B cell (primary cell): ENCODE measurements around the gene DDO. TPM values are rescaled to one million over a fixed set of nuclear protein-coding genes. Genes with fewer than 3 reads are reported as not detected.

Experiments used
- ATAC-seq: fragments of 200-7000 bp; cut with Tn5 transposase; one replicate; pipeline ENCODE4 v1.10.0; 2021; ENCODE audit warnings: low read depth, mild to moderate bottlenecking, moderate number of reproducible peaks, moderate library complexity
- CTCF ChIA-PET: fragments of 350-600 bp; sonication (Branson Sonifier 250); formaldehyde crosslinking; loops from one replicate; lab custom pipeline; 2021; ENCODE audit warnings: antibody characterized with exemption, inconsistent platforms; lab: Charles Lee
- POLR2A ChIA-PET: fragments of 350-600 bp; sonication (Branson Sonifier 250); formaldehyde crosslinking; loops from one replicate; lab custom pipeline; 2021; ENCODE audit warnings: antibody characterized with exemption; lab: Charles Lee
- DNase-seq: peaks from one replicate; pipeline ENCODE4 v3.0.0; 2013
- H2AFZ ChIP-seq: 2 replicates; pipeline ENCODE4 v1.6.1; 2012; ENCODE audit warnings: mild to moderate bottlenecking, low read depth, low read length; ENCODE audit not compliant: insufficient read depth, poor library complexity, severe bottlenecking
- H3K27ac ChIP-seq, 2 donors: 1 replicate in 1 of 2; 2 replicates in 1 of 2; pipeline ENCODE4 v1.5.1; 2012 to 2013; ENCODE audit warnings: low read length in 2 of 2, mild to moderate bottlenecking in 2 of 2, moderate library complexity in 1 of 2
- H3K27me3 ChIP-seq, 4 experiments: fragments of 200-600 bp in 1 of 4; sonication (generic) in 1 of 4; replicated peaks in 1 of 4; 1 replicate in 2 of 4; 2 replicates in 2 of 4; pipeline versions ENCODE4 v1.6.1 to v1.7.0; 2013 to 2016; ENCODE audit warnings: low read length in 3 of 4, mild to moderate bottlenecking in 2 of 4, mixed read lengths in 1 of 4, moderate library complexity in 1 of 4; ENCODE audit not compliant: insufficient read depth in 4 of 4, control insufficient read depth in 3 of 4; ENCODE audit errors: control extremely low read depth in 1 of 4
- H3K36me3 ChIP-seq, 2 experiments: replicated peaks in 1 of 2; 1 replicate in 1 of 2; 2 replicates in 1 of 2; pipeline versions ENCODE4 v1.6.1 to v1.7.1; 2013; ENCODE audit warnings: low read length in 1 of 2; ENCODE audit not compliant: insufficient read depth in 2 of 2, control insufficient read depth in 1 of 2; ENCODE audit errors: control extremely low read depth in 1 of 2, extremely low read depth in 1 of 2
- H3K4me1 ChIP-seq, 2 donors: fragments of 200-600 bp in 1 of 2; sonication (generic) in 1 of 2; 1 replicate in 1 of 2; 2 replicates in 1 of 2; pipeline versions ENCODE4 v1.5.1 to v1.6.1; 2013 to 2017; ENCODE audit warnings: low read length in 2 of 2; ENCODE audit not compliant: control insufficient read depth in 2 of 2, insufficient read depth in 2 of 2
- H3K4me2 ChIP-seq: replicated peaks from 2 replicates; pipeline ENCODE3; 2012; ENCODE audit warnings: mild to moderate bottlenecking, low read depth, low read length; ENCODE audit not compliant: poor library complexity, severe bottlenecking
- H3K4me3 ChIP-seq, 5 experiments: fragments of 200-600 bp in 1 of 5; sonication (generic) in 1 of 5; 1 replicate in 3 of 5; 2 replicates in 2 of 5; pipeline versions ENCODE4 v1.5.1 to v1.7.0; 2011 to 2016; ENCODE audit warnings: low read length in 4 of 5, mild to moderate bottlenecking in 4 of 5, low read depth in 2 of 5, control low read depth in 1 of 5, moderate library complexity in 1 of 5; ENCODE audit not compliant: insufficient read depth in 1 of 5; ENCODE audit errors: control extremely low read depth in 1 of 5, extremely low read depth in 1 of 5
- H3K79me2 ChIP-seq: fragments of 200-600 bp; sonication (generic); one replicate; pipeline ENCODE4 v1.6.0; 2016; ENCODE audit warnings: low read length; ENCODE audit not compliant: control insufficient read depth, insufficient read depth
- H3K9ac ChIP-seq: fragments of 200-600 bp; sonication (generic); 2 replicates; pipeline ENCODE4 v1.6.1; 2017; ENCODE audit warnings: mild to moderate bottlenecking, low read length, moderate library complexity
- H3K9me3 ChIP-seq, 3 donors: one replicate each; pipeline versions ENCODE4 v1.6.1 to v1.7.1; 2013; ENCODE audit warnings: low read length in 2 of 3; ENCODE audit not compliant: control insufficient read depth in 2 of 3, insufficient read depth in 1 of 3; ENCODE audit errors: control extremely low read depth in 1 of 3
- H4K20me1 ChIP-seq: 2 replicates; pipeline ENCODE4 v1.6.0; 2012; ENCODE audit warnings: mild to moderate bottlenecking, low read length; ENCODE audit not compliant: insufficient read depth, control insufficient read depth, poor library complexity, severe bottlenecking
- H3K27ac Mint-ChIP-seq: one replicate; pipeline ENCODE4 v1.8.0; 2021; ENCODE audit warnings: mixed read lengths
- H3K27me3 Mint-ChIP-seq: one replicate; pipeline ENCODE4 v1.8.0; 2021; ENCODE audit warnings: mixed read lengths
- H3K4me1 Mint-ChIP-seq: one replicate; pipeline ENCODE4 v1.8.0; 2021; ENCODE audit warnings: mixed read lengths
- H3K4me3 Mint-ChIP-seq: one replicate; pipeline ENCODE4 v1.8.0; 2021; ENCODE audit warnings: mixed read lengths
- H3K9me3 Mint-ChIP-seq: one replicate; pipeline ENCODE4 v1.8.0; 2022; ENCODE audit warnings: mixed read lengths; ENCODE audit not compliant: insufficient read depth
- CTCF ChIP-seq: fragments of 200-600 bp; IDR thresholded peaks from one replicate; pipeline ENCODE4 v1.8.0; 2022; ENCODE audit warnings: antibody characterized with exemption, mild to moderate bottlenecking
- EZH2 ChIP-seq: IDR thresholded peaks from 2 replicates; pipeline ENCODE4 v1.6.1; 2012; ENCODE audit warnings: borderline replicate concordance, low read depth, mild to moderate bottlenecking, moderate library complexity, low read length; ENCODE audit not compliant: insufficient read depth, poor library complexity, severe bottlenecking
- WGBS: methylation state at CpG from one replicate; pipeline ENCODE4 v1.1.5; 2013; ENCODE audit warnings: missing lambda C conversion rate; ENCODE audit not compliant: insufficient coverage; 5-methylcytosine and 5-hydroxymethylcytosine counted together
- intact Hi-C: fragments of 100-400 bp; cut with micrococcal nuclease; formaldehyde crosslinking; loops from one replicate; pipeline ENCODE4 v1.10.0; 2022
- polyA plus RNA-seq: library from polyadenylated mRNA; depleted of rRNA; stranded (reverse); fragments of >200 nt; gene quantifications from 2 replicates; pipeline ENCODE4 v1.2.3, GENCODE V29; 2012
- total RNA-seq, 2 donors: library from RNA; stranded (reverse); fragments of 120-200 nt in 1 of 2; gene quantifications; 1 replicate in 1 of 2; 2 replicates in 1 of 2; pipeline versions ENCODE4 v1.2.3 to v1.2.4, GENCODE V29; 2013 to 2022

DDO gene
- total and polyA plus RNA-seq, 2 donors (not counting 1 experiment from before 2014, with no cell fraction given) = not detected

- no peak overlapping the region for H3K4me3 Mint-ChIP-seq
- 76% methylated on average over 5 of the region's 8 CpGs for whole genome bisulfite sequencing
- TF ChIP-seq CTCF (no peak), EZH2 (no peak)
- H3K9me3 Mint-ChIP-seq = no peaks in the 10 kb centered on the region
- no peak overlapping the region for H2AFZ ChIP-seq
- no peak for DNase-seq
- no peak overlapping the region for H3K27ac Mint-ChIP-seq
- no peaks in the 10 kb centered on the region for H3K4me1 ChIP-seq
- no peak overlapping the region for H3K4me2 ChIP-seq
- no peaks in the 10 kb centered on the region for H3K4me1 Mint-ChIP-seq
- intact Hi-C loops = no loop called here
- POLR2A ChIA-PET = no interaction called here
- no peaks in the 10 kb centered on the region for H3K9me3 ChIP-seq
- no peak overlapping the region for H3K4me3 ChIP-seq
- no peaks in the 10 kb centered on the region for H3K79me2 ChIP-seq
- no peaks in the 10 kb centered on the region for H3K27me3 ChIP-seq
- no peak overlapping the region for H3K9ac ChIP-seq
- H3K27ac ChIP-seq = no peak overlapping the region
- CTCF ChIA-PET = interaction anchor here (1.1 kb wide), 1 partner anchor 14 kb away, joined by 3 read pairs; no protein-coding TSS in a partner anchor
- ATAC-seq = no peak
- peaks cover 6% of the 10 kb centered on the region for H3K27me3 Mint-ChIP-seq
- no peaks in the 10 kb centered on the region for H3K36me3 ChIP-seq
- H4K20me1 ChIP-seq = no peaks in the 10 kb centered on the region
These were observed 10.8 kb downstream of the DDO start for GRCh38 chr6:110404607-110405006.

GRCh38 chr6:110401585-110402176, 13.7 kb downstream of the DDO start:
- Histone ChIP-seq H3K27me3 (peaks cover 0 to 5% (median 0%) of the 10 kb centered on the region in 4 experiments), H3K4me3 (no peak overlapping the region), H2AFZ (no peak overlapping the region), H3K9me3 (no peaks in the 10 kb centered on the region), H3K79me2 (no peaks in the 10 kb centered on the region), H3K4me2 (no peak overlapping the region), H3K4me1 (no peaks in the 10 kb centered on the region), H3K9ac (no peak overlapping the region), H4K20me1 (no peaks in the 10 kb centered on the region), H3K27ac (no peak overlapping the region), H3K36me3 (no peaks in the 10 kb centered on the region)
- no peak for ATAC-seq
- Mint-ChIP-seq H3K27ac (no peak overlapping the region), H3K4me3 (no peak overlapping the region), H3K4me1 (no peaks in the 10 kb centered on the region), H3K9me3 (no peaks in the 10 kb centered on the region), H3K27me3 (peaks cover 6% of the 10 kb centered on the region)
- ChIA-PET POLR2A (no interaction called here), CTCF (no interaction called here)
- no CpG with 5 or more reads among the region's 4 CpGs for WGBS
- no peak for TF ChIP-seq CTCF
- no peak for TF ChIP-seq EZH2
- no peak for DNase-seq
- intact Hi-C loops = no loop called here
